Endothelial cell of umbilical vein (primary cell): ENCODE results near the gene SLC35F3. TPM values are rescaled to one million over a fixed set of nuclear protein-coding genes. Genes with fewer than 3 reads are reported as not detected.

ENCODE experiments used
- BruUV-seq: library from RNA; stranded (reverse); fragments of 400-500 nt; replicated peaks from 2 replicates; lab custom pipeline; 2021; lab: Mats Ljungman, UMichigan
- CTCF ChIA-PET: fragments of 300-600, 350-600 bp; sonication (Branson Sonifier 250); formaldehyde crosslinking; loops from one replicate; lab custom pipeline; 2021; ENCODE audit warnings: antibody characterized with exemption, inconsistent platforms; lab: Charles Lee
- POLR2A ChIA-PET: fragments of 300-600, 350-600 bp; sonication (Branson Sonifier 250); formaldehyde crosslinking; loops from one replicate; lab custom pipeline; 2021; ENCODE audit warnings: antibody characterized with exemption, inconsistent platforms; lab: Charles Lee
- DNase-seq: peaks from one replicate; pipeline ENCODE4 v3.0.0-alpha.2; 2011; ENCODE audit warnings: low read depth, low spot score
- FAIRE-seq: peaks from 2 replicates; lab custom pipeline; 2011; peaks lifted over from hg19 to GRCh38; lab: Jason Lieb, UNC
- H2AFZ ChIP-seq: 2 replicates; pipeline ENCODE4 v1.6.0; 2012; ENCODE audit warnings: low read depth, low read length, control low read depth, inconsistent platforms
- H3K27ac ChIP-seq: 2 replicates; pipeline ENCODE4 v1.5.1; 2011; ENCODE audit warnings: low read depth, mild to moderate bottlenecking, control low read depth, low read length, moderate library complexity; ENCODE audit not compliant: insufficient read depth
- H3K27me3 ChIP-seq, 2 experiments: 2 replicates each; pipeline versions ENCODE4 v1.6.0 to v1.6.1; 2011; ENCODE audit warnings: low read length in 2 of 2, mixed read lengths in 1 of 2; ENCODE audit not compliant: control insufficient read depth in 2 of 2, insufficient read depth in 2 of 2
- H3K36me3 ChIP-seq, 2 experiments: 2 replicates in 1 of 2; 3 replicates in 1 of 2; pipeline ENCODE4 v1.5.1; 2011; ENCODE audit warnings: low read length in 2 of 2, mild to moderate bottlenecking in 1 of 2, moderate library complexity in 1 of 2; ENCODE audit not compliant: control insufficient read depth in 2 of 2, insufficient read depth in 2 of 2; ENCODE audit errors: extremely low read depth in 1 of 2
- H3K4me1 ChIP-seq: 3 replicates; pipeline ENCODE4 v1.5.1; 2011; ENCODE audit warnings: mild to moderate bottlenecking, low read length; ENCODE audit not compliant: control insufficient read depth, insufficient read depth; ENCODE audit errors: extremely low read depth
- H3K4me2 ChIP-seq: 2 replicates; pipeline ENCODE4 v1.6.1; 2011; ENCODE audit warnings: low read length, control low read depth, mixed read lengths; ENCODE audit not compliant: insufficient read depth
- H3K4me3 ChIP-seq, 3 experiments: fragments of 200-600 bp in 1 of 3; sonication (generic), shearing (Covaris generic) in 1 of 3; replicated peaks in 1 of 3; 2 replicates each; pipeline ENCODE4 v1.5.1; 2011 to 2016; ENCODE audit warnings: control low read depth in 3 of 3, low read length in 3 of 3, mild to moderate bottlenecking in 2 of 3, inconsistent platforms in 1 of 3, low read depth in 1 of 3, moderate library complexity in 1 of 3; ENCODE audit not compliant: insufficient read depth in 1 of 3
- H3K79me2 ChIP-seq: 2 replicates; pipeline ENCODE4 v1.6.0; 2012; ENCODE audit warnings: low read length, inconsistent platforms; ENCODE audit not compliant: control insufficient read depth, insufficient read depth
- H3K9ac ChIP-seq: replicated peaks from 2 replicates; pipeline ENCODE3; 2011; ENCODE audit warnings: low read length, control low read depth; ENCODE audit not compliant: insufficient read depth; ENCODE audit errors: extremely low read depth
- H3K9me1 ChIP-seq: replicated peaks from 3 replicates; pipeline ENCODE4 v1.6.0; 2011; ENCODE audit warnings: mild to moderate bottlenecking, low read length; ENCODE audit not compliant: control insufficient read depth, insufficient read depth; ENCODE audit errors: extremely low read depth
- H3K9me3 ChIP-seq: replicated peaks from 2 replicates; pipeline ENCODE4 v1.5.1; 2012; ENCODE audit warnings: low read length, inconsistent platforms; ENCODE audit not compliant: control insufficient read depth, insufficient read depth
- H4K20me1 ChIP-seq: replicated peaks from 2 replicates; pipeline ENCODE3; 2011; ENCODE audit warnings: mild to moderate bottlenecking, low read length; ENCODE audit not compliant: control insufficient read depth, insufficient read depth; ENCODE audit errors: extremely low read depth
- CTCF ChIP-seq, 2 donors: IDR thresholded peaks; 1 replicate in 1 of 2; 2 replicates in 1 of 2; pipeline ENCODE4 v1.5.1; 2011; ENCODE audit warnings: low read length in 2 of 2, mild to moderate bottlenecking in 2 of 2, moderate library complexity in 2 of 2, control low read depth in 1 of 2, inconsistent platforms in 1 of 2, low read depth in 1 of 2; ENCODE audit not compliant: insufficient read depth in 1 of 2; ENCODE audit errors: extremely low read depth in 1 of 2
- EZH2 ChIP-seq: IDR thresholded peaks from 2 replicates; pipeline ENCODE4 v1.6.1; 2012; ENCODE audit warnings: borderline replicate concordance, low read depth, mild to moderate bottlenecking, moderate library complexity, low read length, inconsistent platforms; ENCODE audit not compliant: severe bottlenecking
- GATA2 ChIP-seq: IDR thresholded peaks from 2 replicates; pipeline ENCODE4 v1.7.0; 2011; ENCODE audit warnings: low read depth, mild to moderate bottlenecking, moderate library complexity, mixed read lengths, low read length; ENCODE audit not compliant: insufficient read length, insufficient read depth
- JUN ChIP-seq: IDR thresholded peaks from 2 replicates; pipeline ENCODE4 v1.6.1; 2011; ENCODE audit warnings: borderline replicate concordance, low read depth; ENCODE audit not compliant: insufficient read length, insufficient read depth
- MAX ChIP-seq: IDR thresholded peaks from 2 replicates; pipeline ENCODE4 v1.6.1; 2011; ENCODE audit not compliant: insufficient read depth, insufficient read length
- MYC ChIP-seq: IDR thresholded peaks from one replicate; pipeline ENCODE4 v1.6.1; 2011; ENCODE audit warnings: mild to moderate bottlenecking, low read depth, low read length
- POLR2A ChIP-seq: IDR thresholded peaks from 2 replicates; pipeline ENCODE4 v1.6.1; 2012; ENCODE audit warnings: low read depth, mild to moderate bottlenecking, control low read depth, low read length
- POLR2AphosphoS5 ChIP-seq: IDR thresholded peaks from 2 replicates; pipeline ENCODE4 v1.6.1; 2012; ENCODE audit warnings: low read depth, mild to moderate bottlenecking, control low read depth, low read length, moderate library complexity; ENCODE audit not compliant: insufficient read depth
- dilution Hi-C: fragments of 300-500 bp; cut with MboI; formaldehyde crosslinking; loops from one replicate; pipeline ENCODE4 v1.15.0; 2019; ENCODE audit warnings: low sequenced_read_pairs; ENCODE audit not compliant: extremely low pct_ligation_motif_present
- intact Hi-C: fragments of 100-400 bp; cut with micrococcal nuclease; formaldehyde crosslinking; loops from one replicate; pipeline ENCODE4 v1.10.0; 2022
- polyA plus RNA-seq, 4 experiments: library from polyadenylated mRNA; depleted of rRNA in 3 of 4; stranded (reverse) in 3 of 4; unstranded in 1 of 4; fragments of >200 nt; gene quantifications; 2 replicates each; pipeline versions ENCODE4 v1.2.1 to v1.2.3, GENCODE V29; 2011 to 2012; ENCODE audit warnings: missing spikeins in 1 of 4
- total RNA-seq: library from RNA; stranded (reverse); gene quantifications from 2 replicates; pipeline ENCODE4 v1.2.3, GENCODE V29; 2021

The SLC35F3 gene
- total and polyA plus RNA-seq, 2 donors (not counting 3 experiments of a cell fraction or from before 2014, with no cell fraction given), result not detected

- Histone ChIP-seq H3K4me3 (no peak overlapping the region), H3K4me1 (no peaks in the 10 kb centered on the region), H3K9me1 (no peaks in the 10 kb centered on the region), H3K9ac (no peak overlapping the region), H3K27ac (no peak overlapping the region), H4K20me1 (no peaks in the 10 kb centered on the region), H3K79me2 (no peaks in the 10 kb centered on the region), H3K9me3 (peaks cover 2% of the 10 kb centered on the region), H3K36me3 (no peaks in the 10 kb centered on the region), H3K27me3 (no peaks in the 10 kb centered on the region), H3K4me2 (no peak overlapping the region), H2AFZ (no peak overlapping the region)
- no peak for FAIRE-seq
- DNase-seq, result no peak
- ChIA-PET POLR2A (no interaction called here), CTCF (no interaction called here)
- dilution Hi-C loops, result no loop called here
- no TSS peak for BruUV-seq
- intact Hi-C loops, result no loop called here
- TF ChIP-seq POLR2A, result no peak
- TF ChIP-seq GATA2, result no peak
- no peak for TF ChIP-seq JUN
- no peak for TF ChIP-seq MYC
- TF ChIP-seq EZH2, result no peak
- no peak for TF ChIP-seq CTCF (IDR thresholded peaks at IDR 0.05; ENCODE audit: extremely low read depth in 1 of 2, insufficient read depth in 1 of 2, low read depth in 1 of 2, low read length in 2 of 2)
- TF ChIP-seq POLR2AphosphoS5, result no peak
- TF ChIP-seq MAX, result no peak
These were observed 45.0 kb upstream of the SLC35F3 start for GRCh38 chr1:233859446-233859845.
